Measurements from ENCODE around the gene FASTK. TPM values are rescaled to one million over a fixed set of nuclear protein-coding genes. Genes with fewer than 3 reads are reported as not detected.
"Not testable (repeated sequence)": the region's sequence is repeated elsewhere in the genome, so short reads cannot be mapped to it uniquely, and the experiment has no call there.

Gene FASTK
- total RNA-seq, 1 donor from 2014 or later: 75.7 TPM

GRCh38 chr7:151046603-151047573 lies 33.7 kb downstream of the FASTK start:
- TF ChIP-seq CTCF (IDR thresholded peaks at IDR 0.05; ENCODE audit: borderline replicate concordance): no peak
- Histone ChIP-seq H3K4me3 (no peak overlapping the region), H3K36me3 (peaks cover 23% of the 10 kb centered on the region), H3K4me1 (peaks cover 10% of the 10 kb centered on the region), H3K27ac (replicated peaks) (no peak overlapping the region), H3K9me3 (replicated peaks) (no peaks in the 10 kb centered on the region), H3K27me3 (ENCODE audit: low read depth) (peaks cover 8% of the 10 kb centered on the region)
- intact Hi-C loops (cut with micrococcal nuclease): no loop called here
- DNase-seq: no peak

GRCh38 chr7:151045967-151046366 lies 34.6 kb downstream of the FASTK start:
- no peak overlapping the region for H3K27ac ChIP-seq (replicated peaks)
- H3K4me1 ChIP-seq: peaks cover 3% of the 10 kb centered on the region
- no peak for DNase-seq
- peaks cover 23% of the 10 kb centered on the region for H3K36me3 ChIP-seq
- no peaks in the 10 kb centered on the region for H3K9me3 ChIP-seq (replicated peaks)
- H3K4me3 ChIP-seq: no peak overlapping the region
- intact Hi-C loops (cut with micrococcal nuclease): no loop called here
- peaks cover 8% of the 10 kb centered on the region for H3K27me3 ChIP-seq (ENCODE audit: low read depth)
- TF ChIP-seq CTCF (IDR thresholded peaks at IDR 0.05; ENCODE audit: borderline replicate concordance): no peak

- DNase-seq: no peak
- peaks cover under 1% of the 10 kb centered on the region for H3K27me3 ChIP-seq (ENCODE audit: low read depth)
- intact Hi-C loops (cut with micrococcal nuclease): no loop called here
- H3K27ac ChIP-seq (replicated peaks): no peak overlapping the region
- TF ChIP-seq CTCF (IDR thresholded peaks at IDR 0.05; ENCODE audit: borderline replicate concordance): no peak
- H3K4me3 ChIP-seq: no peak overlapping the region
- H3K9me3 ChIP-seq (replicated peaks): no peaks in the 10 kb centered on the region
- H3K4me1 ChIP-seq: peaks cover under 1% of the 10 kb centered on the region
- H3K36me3 ChIP-seq: peaks cover 23% of the 10 kb centered on the region
Observed at GRCh38 chr7:151045262-151045661, 35.3 kb downstream of the FASTK start.

GRCh38 chr7:151043959-151044358 lies 36.6 kb downstream of the FASTK start:
- TF ChIP-seq CTCF (IDR thresholded peaks at IDR 0.05; ENCODE audit: borderline replicate concordance): no peak
- Histone ChIP-seq H3K36me3 (peaks cover 23% of the 10 kb centered on the region), H3K27ac (replicated peaks) (no peak overlapping the region), H3K4me1 (peaks cover 14% of the 10 kb centered on the region), H3K27me3 (ENCODE audit: low read depth) (no peaks in the 10 kb centered on the region), H3K4me3 (no peak overlapping the region), H3K9me3 (replicated peaks) (no peaks in the 10 kb centered on the region)
- intact Hi-C loops (cut with micrococcal nuclease): no loop called here
- DNase-seq: no peak

- H3K27me3 ChIP-seq (ENCODE audit: low read depth); H3K27ac ChIP-seq (replicated peaks); intact Hi-C loops (cut with micrococcal nuclease); DNase-seq; H3K4me3 ChIP-seq; H3K9me3 ChIP-seq (replicated peaks): not testable (repeated sequence)
- peaks cover 19% of the 10 kb centered on the region for H3K4me1 ChIP-seq
- H3K36me3 ChIP-seq: peaks cover 23% of the 10 kb centered on the region
Observed at GRCh38 chr7:151043449-151043848, 37.2 kb downstream of the FASTK start.

Data from left ventricle myocardium inferior (tissue), 1 donor.